ENCODE measurements around the gene CD2BP2. TPM values are rescaled to one million over a fixed set of nuclear protein-coding genes. Genes with fewer than 3 reads are reported as not detected.

CD2BP2 gene
- total RNA-seq, 1 experiment from 2014 or later, result 53.6 TPM

DNA sequence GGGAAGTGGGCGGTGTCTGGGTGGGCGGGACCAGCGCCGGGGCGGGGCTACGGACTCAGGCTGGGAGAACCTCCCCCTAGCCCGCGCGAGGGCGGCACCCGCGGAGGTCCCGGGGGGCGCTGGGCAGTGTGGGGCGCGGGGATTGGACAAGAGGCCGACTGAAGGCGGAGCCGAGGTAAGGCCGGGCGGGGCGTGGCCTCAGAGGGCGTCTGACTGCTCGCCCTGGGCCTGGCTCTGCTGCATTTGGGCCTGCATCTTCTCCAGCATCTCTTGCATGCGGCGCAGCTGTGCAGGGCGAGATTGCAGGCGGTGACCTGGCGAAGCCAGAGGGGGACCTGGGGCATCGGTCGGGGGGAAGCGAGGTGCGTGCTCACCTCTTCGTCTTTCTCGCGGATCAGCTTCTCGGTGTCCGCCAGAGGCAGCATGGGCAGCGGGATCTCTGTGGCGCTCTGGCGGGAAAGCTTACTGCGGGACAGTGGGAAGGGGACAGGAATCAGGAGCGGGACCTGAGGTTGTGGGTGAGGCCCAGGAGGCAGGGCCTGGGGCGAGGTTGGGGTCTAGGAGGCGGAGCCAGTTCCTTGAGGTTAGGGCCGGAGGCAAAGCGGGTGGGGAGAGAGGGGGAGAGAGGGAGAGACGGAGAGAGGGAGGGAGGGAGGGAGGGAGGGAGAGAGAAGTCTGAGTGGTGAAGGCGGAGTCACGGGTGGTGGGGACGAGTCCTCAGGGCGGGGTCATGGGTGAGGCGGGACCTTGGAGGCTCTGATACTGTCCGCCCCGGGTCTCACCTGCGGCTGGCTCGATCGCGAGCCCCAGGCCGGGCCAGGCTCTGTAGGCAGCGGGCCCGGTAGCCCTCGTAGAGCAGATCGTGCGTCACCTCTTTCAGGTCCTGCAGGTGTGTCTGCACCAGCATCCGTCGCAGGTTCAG is 23.4 kb upstream of the CD2BP2 start:
- DNase-seq (ENCODE audit: low spot score), result peak; percentile 93

DNA sequence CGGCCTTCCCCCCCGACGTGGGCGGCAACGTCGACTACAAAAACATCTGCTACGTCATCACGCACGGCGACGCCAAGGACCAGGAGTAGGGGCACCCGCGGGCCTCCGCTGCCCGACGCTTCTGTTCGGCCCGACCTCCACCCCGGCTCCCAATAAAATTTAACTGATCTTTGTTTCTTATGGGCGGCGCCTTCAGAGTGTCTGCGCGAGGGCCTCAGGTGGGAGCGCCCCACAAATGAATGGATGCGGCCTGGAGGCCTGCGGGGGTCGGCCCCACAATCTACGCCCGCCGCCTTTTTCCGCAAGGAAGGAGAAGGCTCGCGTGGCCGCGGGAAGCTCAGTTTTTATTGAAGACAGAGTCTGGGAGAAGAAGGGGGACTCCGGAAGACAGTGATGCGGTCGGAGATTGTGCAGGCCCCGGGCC is 22.7 kb upstream of the CD2BP2 start:
- peak; percentile 75 for DNase-seq (ENCODE audit: low spot score)

DNA sequence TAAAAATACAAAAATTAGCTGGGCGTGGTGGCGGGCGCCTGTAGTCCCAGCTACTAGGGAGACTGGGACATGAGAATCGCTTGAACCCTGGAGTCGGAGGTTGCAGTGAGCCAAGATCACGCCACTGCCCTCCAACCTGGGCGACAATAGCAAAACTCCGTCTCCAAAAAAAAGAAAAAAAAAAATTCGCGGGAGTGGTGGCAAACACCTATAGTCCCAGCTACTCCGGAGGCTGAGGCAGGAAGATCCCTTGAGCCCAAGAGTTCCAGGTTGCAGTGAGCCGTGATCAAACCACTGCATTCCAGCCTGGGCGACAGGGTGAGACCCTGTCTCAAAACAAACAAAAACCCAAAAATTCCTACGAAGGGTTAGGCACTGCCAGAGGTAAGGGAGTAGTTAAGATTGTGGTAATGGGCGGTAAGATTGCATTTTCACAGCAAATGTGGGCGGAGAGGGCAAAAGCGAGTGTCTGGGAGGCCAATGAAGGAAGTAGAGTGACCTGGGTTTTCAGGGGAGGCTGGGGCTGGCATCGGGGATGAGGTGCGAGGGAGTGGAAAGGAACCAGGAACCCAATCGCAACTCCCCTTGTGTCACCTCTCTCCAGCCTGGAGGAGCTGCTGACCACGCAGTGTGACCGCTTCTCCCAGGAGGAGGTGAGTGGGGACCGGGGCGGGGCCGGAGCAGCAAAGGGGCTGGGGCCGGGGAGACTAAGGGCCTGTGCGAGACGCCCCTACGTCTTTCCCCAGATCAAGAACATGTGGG is 22.1 kb upstream of the CD2BP2 start:
- no peak for DNase-seq (ENCODE audit: low spot score)

DNA sequence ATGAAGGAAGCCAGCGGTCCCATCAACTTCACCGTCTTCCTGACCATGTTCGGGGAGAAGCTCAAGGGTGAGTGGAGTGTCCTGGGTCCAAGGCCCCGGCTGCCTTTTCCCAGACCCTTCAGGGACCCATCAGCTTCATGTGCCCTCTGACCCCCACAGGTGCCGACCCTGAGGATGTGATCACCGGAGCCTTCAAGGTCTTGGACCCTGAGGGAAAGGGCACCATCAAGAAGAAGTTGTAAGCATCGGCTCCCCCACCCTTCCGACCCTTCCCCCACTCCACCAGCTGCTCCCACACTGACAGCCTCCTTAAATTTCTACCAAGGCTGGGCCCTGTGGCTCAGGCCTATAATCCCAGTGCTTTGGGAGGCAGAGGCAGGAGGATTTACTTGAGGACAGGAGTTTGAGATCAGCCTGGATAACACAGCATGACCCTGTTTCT is 21.4 kb upstream of the CD2BP2 start:
- DNase-seq (ENCODE audit: low spot score), result no peak

DNA sequence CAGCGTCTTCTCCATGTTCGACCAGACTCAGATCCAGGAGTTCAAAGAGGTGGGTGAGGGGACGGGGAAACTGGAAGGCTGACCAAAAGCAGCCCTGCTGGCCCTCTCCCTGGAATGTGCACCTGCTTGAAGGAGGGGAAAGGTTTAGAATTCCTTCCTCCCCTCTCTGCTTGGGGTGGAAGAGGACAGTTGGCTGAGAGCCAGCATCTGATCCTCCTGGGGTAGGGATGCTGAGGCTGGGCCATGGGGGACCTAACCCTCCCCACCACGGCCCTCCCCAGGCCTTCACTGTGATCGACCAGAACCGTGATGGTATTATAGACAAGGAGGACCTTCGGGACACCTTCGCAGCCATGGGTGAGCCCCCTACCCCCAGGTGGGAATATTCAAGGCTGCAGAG is 20.8 kb upstream of the CD2BP2 start:
- no peak for DNase-seq (ENCODE audit: low spot score)

DNA sequence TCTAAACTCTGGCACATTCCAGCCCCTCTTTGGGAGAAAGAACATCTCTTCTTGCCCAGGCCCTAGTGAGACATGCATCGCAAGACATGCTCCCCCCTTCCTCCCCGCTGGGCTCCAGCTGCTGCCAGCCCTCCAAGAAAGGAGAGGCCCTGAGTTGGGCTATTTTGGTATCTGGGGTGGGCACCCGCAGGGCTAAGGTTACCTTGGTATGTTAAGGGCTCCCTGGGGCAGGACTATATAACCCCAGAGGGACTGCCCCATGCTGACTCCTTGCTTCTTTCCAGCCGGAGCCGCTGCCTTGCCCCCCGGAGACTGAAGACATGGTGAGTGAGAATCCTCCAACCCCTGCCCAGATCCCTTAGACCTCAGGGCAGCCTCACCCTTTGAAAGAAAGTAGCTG is 19.4 kb upstream of the CD2BP2 start, which contains the start of gene MYL11:
TSS of gene MYL11 (plus strand) at position 265 of the 400 bp plus-strand sequence. CDS start at position 321, 56 bp downstream.
- no peak for DNase-seq (ENCODE audit: low spot score)

DNA sequence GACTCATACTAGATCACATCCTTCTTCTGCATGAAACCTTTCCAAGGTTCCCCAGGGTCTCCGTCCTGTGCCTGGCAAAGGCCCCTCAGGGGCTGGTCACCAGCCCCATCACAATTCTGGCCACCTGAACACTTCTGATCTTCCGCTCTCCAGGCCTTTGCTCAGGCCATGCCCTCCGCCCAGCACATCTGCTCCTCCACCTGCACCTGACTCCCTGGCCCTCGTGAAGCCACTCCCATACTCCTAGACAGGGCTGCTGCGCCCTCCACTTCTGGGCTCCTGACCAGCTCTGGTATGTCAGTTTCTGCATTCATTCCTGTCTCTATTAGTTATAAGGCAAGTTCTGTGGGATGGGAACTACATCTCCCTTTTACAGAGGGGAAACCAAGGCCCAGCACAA is 17.6 kb upstream of the CD2BP2 start:
- no peak for DNase-seq (ENCODE audit: low spot score)

DNA sequence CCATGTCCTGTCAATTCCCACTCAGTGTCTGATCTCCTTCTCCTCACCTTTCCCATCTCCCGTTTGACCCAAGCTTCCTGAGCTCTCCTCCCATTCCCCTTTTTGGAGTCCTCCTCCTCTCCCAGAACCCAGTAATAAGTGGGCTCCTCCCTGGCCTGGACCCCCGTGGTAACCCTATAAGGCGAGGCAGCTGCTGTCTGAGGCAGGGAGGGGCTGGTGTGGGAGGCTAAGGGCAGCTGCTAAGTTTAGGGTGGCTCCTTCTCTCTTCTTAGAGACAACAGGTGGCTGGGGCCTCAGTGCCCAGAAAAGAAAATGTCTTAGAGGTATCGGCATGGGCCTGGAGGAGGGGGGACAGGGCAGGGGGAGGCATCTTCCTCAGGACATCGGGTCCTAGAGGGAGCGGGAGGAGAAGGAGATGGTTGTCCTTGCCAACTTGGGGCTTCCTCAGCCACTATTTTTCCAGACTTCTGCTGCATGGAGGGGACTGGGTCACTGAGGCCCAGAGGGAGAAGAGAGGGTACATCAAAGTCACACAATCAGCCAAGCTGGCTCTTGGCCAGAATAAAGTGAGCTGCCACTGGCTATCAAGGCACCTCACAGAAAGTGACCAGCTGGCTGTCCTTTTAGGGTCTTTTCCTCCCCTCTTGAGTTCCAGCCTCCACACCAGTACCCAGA is 17.1 kb upstream of the CD2BP2 start:
- DNase-seq (ENCODE audit: low spot score), result no peak

DNA sequence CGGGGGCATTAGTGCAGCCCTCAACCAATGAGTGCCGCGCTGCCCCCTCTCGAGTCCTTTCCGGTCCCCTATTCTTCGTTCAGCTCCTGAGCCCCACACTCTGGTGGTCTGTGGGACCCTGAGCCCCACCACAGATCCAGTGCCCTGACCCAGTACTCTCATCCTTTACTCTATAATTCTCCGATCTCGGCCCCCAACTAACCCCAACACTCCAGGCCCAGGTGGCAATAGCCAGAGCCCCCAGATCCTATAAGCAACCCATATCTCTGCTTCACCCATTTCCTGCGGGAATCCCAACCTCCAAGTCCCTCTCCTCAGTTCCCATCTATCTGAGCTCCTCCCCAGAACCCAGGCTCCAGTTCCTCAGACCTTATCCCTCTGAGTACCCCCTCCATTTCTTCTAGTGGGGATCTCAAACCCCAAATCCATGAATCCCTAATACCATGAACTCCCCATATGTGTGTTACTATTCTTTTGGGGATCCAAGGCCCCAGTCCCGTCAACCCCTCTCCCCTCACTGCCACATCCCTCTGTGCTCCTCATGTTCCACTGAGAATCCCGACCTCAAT is 16.2 kb upstream of the CD2BP2 start:
- no peak for DNase-seq (ENCODE audit: low spot score)

DNA sequence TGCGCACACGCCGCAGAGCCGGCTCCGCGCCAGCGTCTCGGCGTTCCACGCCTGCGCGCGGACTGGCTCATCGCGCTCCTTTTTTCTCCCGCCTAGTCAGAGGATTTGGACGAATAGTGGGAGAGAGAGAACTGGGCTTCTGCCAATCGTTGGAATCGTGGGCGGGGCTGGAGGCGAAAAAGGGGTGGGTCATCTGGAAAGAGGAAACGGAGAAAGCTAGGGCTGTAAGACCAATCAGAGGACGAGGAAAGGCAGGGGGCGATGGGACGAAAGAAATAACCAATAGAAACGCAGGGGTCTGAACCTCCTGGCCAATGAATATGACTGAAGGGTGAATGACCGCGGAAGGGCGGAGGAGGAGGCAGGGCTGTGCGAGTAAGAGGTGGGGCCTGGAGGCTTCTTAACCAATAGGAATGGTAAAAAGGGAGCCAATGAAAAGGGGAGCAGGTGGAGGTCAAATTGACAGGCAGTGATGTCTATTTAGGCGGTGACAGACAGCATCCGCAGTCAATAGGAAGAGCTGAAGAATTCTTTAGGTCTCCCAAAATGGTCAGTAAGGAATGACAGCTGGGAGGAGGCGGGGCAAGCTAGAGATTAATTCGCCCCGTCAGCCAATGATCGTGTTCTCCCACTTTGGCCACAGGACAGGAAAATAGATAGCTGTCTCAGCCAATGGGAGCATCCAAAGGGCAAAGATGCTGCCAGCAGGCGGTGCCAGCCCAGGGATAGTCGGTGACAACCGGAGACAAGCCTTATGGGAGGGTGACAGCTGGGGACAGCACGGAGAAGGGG is 15.5 kb upstream of the CD2BP2 start, which contains the start of gene TBC1D10B:
TSS of gene TBC1D10B (minus strand) at position 39 of the 792 bp plus-strand sequence. CDS start 311 bp downstream, outside the sequence.
- DNase-seq (ENCODE audit: low spot score), result peak; percentile 100

DNA sequence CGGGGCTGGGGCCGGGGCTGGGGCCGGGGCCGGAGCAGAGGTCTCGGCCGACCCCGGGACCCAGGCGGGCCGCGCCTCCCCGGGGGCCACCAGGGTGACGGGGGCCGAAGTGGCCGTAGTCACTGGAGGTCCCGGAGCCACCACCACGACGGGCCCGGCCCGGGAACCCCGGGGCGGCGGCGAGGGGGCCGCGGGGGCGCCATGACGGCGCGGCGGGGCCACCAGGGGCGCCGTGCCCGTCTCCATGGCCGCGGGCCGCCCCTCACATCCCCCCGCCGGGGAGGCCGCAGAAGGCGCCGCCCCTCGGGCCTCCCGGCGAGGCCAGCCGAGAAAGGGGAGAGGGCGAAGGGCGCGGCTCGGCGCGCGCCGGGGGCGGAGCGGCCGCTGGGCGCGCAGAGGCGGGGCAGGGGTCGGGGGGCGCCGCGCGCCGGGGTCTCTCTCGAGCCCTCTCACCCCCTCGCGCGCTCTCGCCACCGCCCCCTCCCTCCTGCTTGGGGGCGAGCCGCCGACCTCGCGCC is 14.9 kb upstream of the CD2BP2 start:
- no peak for DNase-seq (ENCODE audit: low spot score)

DNA sequence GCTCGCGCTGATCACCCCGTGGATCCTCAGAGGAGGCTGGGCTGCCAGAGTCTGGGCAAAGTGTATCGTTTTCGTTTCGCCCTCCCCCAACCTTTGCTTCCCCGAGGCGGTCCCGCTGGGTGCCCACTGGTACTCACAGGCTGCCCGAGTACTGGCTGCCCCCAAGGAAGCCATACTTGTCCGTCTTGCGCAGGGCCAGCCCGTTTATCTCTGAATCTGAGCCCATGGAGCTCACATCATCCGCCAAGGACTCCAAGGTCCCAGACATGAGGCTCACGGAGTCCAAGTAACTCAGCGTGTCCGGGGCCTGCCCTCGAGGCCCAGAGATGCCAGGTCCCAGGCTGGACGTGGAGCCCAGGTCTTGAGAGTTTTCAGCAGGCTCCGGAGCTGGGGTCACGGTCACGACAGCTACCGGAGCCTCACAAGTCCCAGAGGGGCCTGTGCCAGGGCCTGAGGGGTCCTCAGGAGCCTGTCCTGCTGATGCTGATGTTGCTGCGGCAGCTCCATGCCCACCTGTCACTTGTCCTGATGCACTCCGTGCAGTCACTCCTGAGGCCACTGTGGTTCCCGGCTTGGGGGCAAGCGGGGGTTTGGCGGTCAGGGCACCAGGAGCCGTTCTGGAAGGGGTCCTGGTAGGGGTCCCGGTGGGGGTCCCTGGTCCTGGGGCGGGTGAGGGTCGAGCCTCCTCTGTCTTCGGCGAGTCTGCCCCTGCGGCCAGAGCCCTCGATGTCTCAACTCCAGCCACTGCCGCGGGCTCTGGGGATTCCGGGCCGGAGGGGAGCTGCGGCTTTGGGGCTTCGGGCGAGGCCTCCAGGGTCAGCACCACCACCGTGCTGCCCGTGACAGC is 14.2 kb upstream of the CD2BP2 start:
- no peak for DNase-seq (ENCODE audit: low spot score)

DNA sequence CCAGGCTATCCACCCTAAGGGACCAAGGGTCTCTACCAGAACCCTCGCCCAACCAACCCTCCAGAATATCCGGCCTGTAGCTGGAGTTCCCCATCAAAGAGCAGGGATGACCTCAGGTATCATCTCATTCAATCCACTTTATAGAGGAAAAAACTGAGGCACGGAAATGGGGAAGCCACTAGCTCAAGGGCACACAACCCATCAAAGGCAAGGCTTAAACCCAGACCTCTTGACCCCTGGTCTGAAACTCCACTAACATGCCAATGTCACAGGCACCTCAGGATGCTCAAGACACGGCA is 13.6 kb upstream of the CD2BP2 start:
- no peak for DNase-seq (ENCODE audit: low spot score)

DNA sequence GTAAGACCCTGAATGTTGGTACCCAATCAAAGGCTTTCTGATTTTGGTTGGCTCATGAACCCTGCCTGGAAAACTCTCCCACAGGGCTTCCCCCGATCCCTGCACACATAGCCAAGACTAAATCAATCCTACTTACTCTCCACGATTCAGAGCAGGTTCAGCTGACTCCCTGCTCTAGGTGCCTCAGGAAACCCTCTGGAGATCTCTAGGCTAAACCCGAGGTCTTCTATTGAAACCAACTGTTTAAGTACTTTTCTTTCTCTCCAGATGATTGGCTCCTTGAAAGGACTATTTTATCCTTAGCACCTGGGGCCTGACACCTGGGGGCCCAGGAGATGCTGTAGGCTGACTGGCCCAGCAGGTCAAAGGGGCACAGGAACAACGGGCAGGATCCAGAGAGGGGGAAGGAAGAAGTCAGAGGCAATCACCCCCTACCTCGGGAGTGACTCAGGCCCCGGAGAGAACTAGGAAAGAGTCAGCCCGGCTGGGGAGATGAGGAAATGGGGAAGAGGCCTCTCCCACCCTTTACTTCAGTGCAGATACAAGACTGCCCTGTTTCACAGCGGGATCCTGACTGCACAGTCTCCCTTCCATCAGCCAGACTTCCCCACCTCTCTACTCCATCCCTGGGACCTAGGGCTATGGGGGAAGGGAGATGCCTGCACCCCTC is 13.1 kb upstream of the CD2BP2 start:
- DNase-seq (ENCODE audit: low spot score), result no peak

DNA sequence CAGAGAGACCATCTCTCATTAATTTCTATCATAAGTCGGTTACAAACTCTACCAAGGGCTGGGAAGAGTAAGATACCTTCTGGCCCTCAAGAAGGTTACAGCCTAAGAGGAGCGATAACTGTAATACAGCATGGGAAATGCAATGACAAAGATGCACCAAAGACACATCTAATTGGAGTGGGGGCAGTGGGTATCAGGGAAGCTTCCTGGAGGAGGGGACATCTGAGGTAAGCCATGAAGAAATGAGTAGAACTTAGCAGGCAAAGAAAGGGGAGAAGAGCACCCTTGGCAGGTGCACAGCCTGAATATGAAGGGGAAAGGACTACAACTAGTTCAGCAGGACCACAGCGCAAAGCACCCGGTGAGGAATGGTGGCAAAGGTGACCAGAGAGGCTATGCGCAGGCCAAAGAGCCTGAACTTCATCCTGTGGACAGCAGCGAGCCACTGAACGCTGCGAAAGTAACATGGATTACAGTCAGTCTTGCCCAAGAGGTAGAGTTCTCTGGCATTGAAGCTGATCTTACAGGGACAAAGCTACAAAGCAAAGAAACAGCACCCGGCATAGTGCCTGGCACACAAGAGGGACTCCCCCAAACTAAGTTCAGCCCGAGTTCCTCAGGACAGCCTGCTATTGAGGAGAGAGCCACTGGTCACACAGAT is 12.4 kb upstream of the CD2BP2 start:
- DNase-seq (ENCODE audit: low spot score), result no peak

DNA sequence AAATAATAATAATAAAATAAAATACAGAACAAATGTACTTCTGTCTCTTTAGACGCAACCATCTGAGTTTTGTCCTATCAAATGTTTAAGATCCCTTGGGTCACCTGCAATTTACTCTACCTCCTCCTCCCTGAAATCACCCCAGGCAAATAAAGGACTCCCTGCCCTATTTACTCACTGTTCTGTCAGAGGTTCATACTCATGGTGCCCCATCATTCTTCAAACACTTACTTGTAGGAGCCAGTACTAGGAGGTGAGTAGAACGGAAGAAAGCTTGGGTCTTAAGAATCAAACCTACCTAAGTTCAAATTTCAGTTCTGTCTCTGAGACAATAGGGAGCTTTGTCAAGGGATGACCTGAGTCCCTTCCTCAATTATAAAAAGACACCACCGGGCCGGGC is 11.4 kb upstream of the CD2BP2 start:
- no peak for DNase-seq (ENCODE audit: low spot score)

DNA sequence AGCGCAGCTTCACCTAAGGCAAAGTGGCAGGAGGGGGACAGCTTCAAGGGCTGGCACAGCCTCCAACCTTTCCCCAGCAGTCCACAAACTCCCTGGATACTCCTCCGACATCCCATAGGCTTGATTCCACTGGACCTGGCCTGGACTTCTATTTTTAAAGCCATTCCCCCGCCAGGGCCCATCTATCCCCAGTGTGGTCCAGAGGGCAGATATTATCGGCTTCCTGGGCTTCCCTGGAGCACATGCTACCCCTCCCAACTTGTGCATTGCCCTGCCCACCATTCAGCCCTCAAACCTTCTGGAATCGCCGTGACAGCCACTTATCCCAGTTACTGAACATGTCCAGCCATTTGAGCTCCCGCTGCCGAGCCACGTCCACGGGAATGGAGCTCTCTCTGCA is 10.1 kb upstream of the CD2BP2 start:
- no peak for DNase-seq (ENCODE audit: low spot score)

DNA sequence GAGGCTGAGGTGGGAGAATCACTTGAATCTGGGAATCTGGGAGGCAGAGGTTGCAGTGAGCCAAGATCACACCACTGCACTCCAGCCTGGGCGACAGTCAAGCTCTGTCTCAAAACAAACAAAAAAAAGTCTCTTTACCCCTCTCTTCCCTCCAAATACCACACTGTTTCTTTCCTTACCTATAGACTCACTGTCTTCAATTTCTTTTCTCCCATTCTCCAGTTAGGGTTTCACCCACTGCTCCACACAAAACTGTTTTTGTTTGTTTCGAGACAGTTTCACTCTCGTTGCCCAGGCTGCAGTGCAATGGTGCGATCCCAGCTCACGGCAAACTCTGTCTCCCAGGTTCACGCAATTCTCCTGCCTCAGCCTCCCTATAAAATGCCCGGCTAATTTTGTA is 6.1 kb upstream of the CD2BP2 start:
- no peak for DNase-seq (ENCODE audit: low spot score)

DNA sequence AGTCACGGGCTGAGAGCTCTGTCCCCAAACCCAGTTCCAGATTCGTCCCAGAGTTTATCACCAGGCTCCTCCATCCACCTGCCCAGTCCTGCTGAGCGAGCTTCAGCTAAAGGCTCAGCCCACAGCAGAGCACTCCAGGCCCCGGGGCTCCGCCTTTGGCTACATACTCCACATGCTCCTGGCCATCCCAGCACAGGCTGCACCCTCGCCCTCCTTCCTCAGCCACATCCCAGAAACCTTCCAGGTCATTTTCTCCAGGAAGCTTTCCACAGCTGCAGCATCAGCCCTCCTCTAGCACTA is 4.7 kb upstream of the CD2BP2 start:
- no peak for DNase-seq (ENCODE audit: low spot score)

Measured in H4 (cell line).